Activated CD4-positive, alpha-beta T cell treated with anti-CD3 and anti-CD28 coated beads, Interleukin-2, amount 10 ng/mL, durations not matched to agents 7 days and 5 days (primary cell): Measurements from ENCODE around the gene PACC1. TPM values are rescaled to one million over a fixed set of nuclear protein-coding genes. Genes with fewer than 3 reads are reported as not detected.
A peak's percentile ranks its signal among the peaks of the same experiment; 100 is the strongest.

ENCODE experiments used
- CTCF ChIA-PET: fragments of 350-600 bp; sonication (Branson Sonifier 250); formaldehyde crosslinking; loops from one replicate; lab custom pipeline; 2021; ENCODE audit warnings: antibody characterized with exemption; lab: Charles Lee
- POLR2A ChIA-PET: fragments of 350-600 bp; sonication (Branson Sonifier 250); formaldehyde crosslinking; loops from one replicate; lab custom pipeline; 2021; ENCODE audit warnings: antibody characterized with exemption; lab: Charles Lee
- DNase-seq: peaks from one replicate; pipeline ENCODE4 v3.0.0-alpha.2; 2020
- H3K27ac Mint-ChIP-seq: one replicate; pipeline ENCODE4 v1.8.0; 2021; ENCODE audit warnings: mild to moderate bottlenecking, moderate library complexity, mixed read lengths
- H3K27me3 Mint-ChIP-seq: one replicate; pipeline ENCODE4 v1.8.0; 2021; ENCODE audit warnings: mixed read lengths
- H3K36me3 Mint-ChIP-seq: one replicate; pipeline ENCODE4 v1.8.0; 2021; ENCODE audit warnings: low read depth, mixed read lengths
- H3K4me1 Mint-ChIP-seq: one replicate; pipeline ENCODE4 v1.8.0; 2021; ENCODE audit warnings: mixed read lengths
- H3K4me3 Mint-ChIP-seq: one replicate; pipeline ENCODE4 v1.8.0; 2021; ENCODE audit warnings: mild to moderate bottlenecking, moderate library complexity, mixed read lengths
- H3K9me3 Mint-ChIP-seq: one replicate; pipeline ENCODE4 v1.8.0; 2021; ENCODE audit warnings: mixed read lengths
- total RNA-seq, 2 experiments: library from RNA; stranded (reverse); gene quantifications; one replicate each; pipeline ENCODE4 v1.2.3, GENCODE V29; 2021

The PACC1 gene
- total RNA-seq, 2 experiments from 2014 or later: 9.0 to 12.2 TPM

DNA sequence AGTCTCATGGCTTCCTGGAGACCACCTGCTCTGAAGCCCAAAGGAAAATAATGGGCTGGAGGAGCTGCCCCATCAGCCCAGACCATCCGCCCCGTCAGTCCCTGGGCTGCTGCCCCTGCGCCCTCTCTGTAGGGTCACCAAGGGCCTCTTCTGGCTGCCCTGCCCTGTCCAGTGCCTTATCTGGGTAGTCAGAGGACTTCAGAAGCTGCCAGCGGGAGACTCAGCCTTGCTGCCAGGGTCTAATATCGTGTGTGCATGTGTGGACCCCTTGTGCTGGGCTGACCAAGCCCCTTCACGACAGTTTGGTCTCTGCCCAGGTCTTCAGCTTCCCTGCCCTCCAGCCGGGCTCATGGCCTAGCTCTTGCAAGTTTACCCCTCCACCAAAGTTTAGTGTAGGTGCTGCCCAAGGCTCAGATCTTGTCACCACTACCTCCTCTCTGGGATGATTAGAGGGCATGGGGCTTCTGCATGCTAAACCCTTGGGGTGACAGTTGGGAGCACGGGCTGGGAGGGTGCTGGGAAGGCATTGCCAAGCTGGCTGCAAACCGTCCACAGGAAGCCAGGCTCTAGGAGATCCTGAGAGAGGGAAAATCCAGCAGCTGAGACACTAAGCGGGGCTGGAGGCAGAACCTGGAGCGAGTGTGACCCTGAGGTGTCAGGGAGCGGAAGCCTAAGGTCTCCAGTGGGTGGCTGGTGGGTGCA, 38.6 kb upstream of the PACC1 start:
- no peak overlapping the region for H3K27ac Mint-ChIP-seq
- no peaks in the 10 kb centered on the region for H3K36me3 Mint-ChIP-seq
- no peak overlapping the region for H3K4me3 Mint-ChIP-seq
- POLR2A ChIA-PET: no interaction called here
- DNase-seq: no peak
- H3K9me3 Mint-ChIP-seq: no peaks in the 10 kb centered on the region
- peaks cover 3% of the 10 kb centered on the region for H3K4me1 Mint-ChIP-seq
- CTCF ChIA-PET: interaction anchor here (0.6 to 1.4 kb wide), 3 partner anchors 24 to 118 kb away, joined by 3 to 5 read pairs (median 4); no protein-coding TSS in a partner anchor
- no peaks in the 10 kb centered on the region for H3K27me3 Mint-ChIP-seq

GRCh38 chr1:212452323-212453155, 37.9 kb upstream of the PACC1 start:
- Mint-ChIP-seq H3K4me3 (no peak overlapping the region), H3K4me1 (no peaks in the 10 kb centered on the region), H3K9me3 (no peaks in the 10 kb centered on the region), H3K27ac (no peak overlapping the region), H3K27me3 (no peaks in the 10 kb centered on the region), H3K36me3 (no peaks in the 10 kb centered on the region)
- DNase-seq: no peak
- POLR2A ChIA-PET: no interaction called here
- CTCF ChIA-PET: interaction anchor here (1.4 to 2.6 kb wide), 2 partner anchors 25 to 772 kb away, joined by 5 read pairs; no protein-coding TSS in a partner anchor

- Mint-ChIP-seq H3K4me3 (no peak overlapping the region), H3K9me3 (no peaks in the 10 kb centered on the region), H3K27ac (no peak overlapping the region), H3K27me3 (no peaks in the 10 kb centered on the region), H3K4me1 (no peaks in the 10 kb centered on the region), H3K36me3 (no peaks in the 10 kb centered on the region)
- ChIA-PET CTCF (interaction anchor here (0.6 to 3.0 kb wide), 6 partner anchors 10 to 771 kb away, joined by 3 to 12 read pairs (median 4); no protein-coding TSS in a partner anchor), POLR2A (no interaction called here)
- DNase-seq: no peak
Observed at GRCh38 chr1:212451416-212452322, 37.0 kb upstream of the PACC1 start.

- H3K36me3 Mint-ChIP-seq: peaks cover 3% of the 10 kb centered on the region
- DNase-seq: no peak
- POLR2A ChIA-PET: no interaction called here
- no peak overlapping the region for H3K4me3 Mint-ChIP-seq
- CTCF ChIA-PET: interaction anchor here (0.6 to 3.0 kb wide), 8 partner anchors 9 to 770 kb away, joined by 3 to 12 read pairs (median 3); no protein-coding TSS in a partner anchor
- H3K27ac Mint-ChIP-seq: no peak overlapping the region
- H3K4me1 Mint-ChIP-seq: no peaks in the 10 kb centered on the region
- no peaks in the 10 kb centered on the region for H3K27me3 Mint-ChIP-seq
- H3K9me3 Mint-ChIP-seq: no peaks in the 10 kb centered on the region
Observed at GRCh38 chr1:212450331-212450881, 35.7 kb upstream of the PACC1 start.

- Mint-ChIP-seq H3K4me1 (no peaks in the 10 kb centered on the region), H3K27ac (no peak overlapping the region), H3K9me3 (no peaks in the 10 kb centered on the region), H3K36me3 (peaks cover 10% of the 10 kb centered on the region), H3K27me3 (no peaks in the 10 kb centered on the region), H3K4me3 (no peak overlapping the region)
- POLR2A ChIA-PET: no interaction called here
- no peak for DNase-seq
- CTCF ChIA-PET: no interaction called here
Observed at GRCh38 chr1:212447478-212447877, 32.8 kb upstream of the PACC1 start.

DNA sequence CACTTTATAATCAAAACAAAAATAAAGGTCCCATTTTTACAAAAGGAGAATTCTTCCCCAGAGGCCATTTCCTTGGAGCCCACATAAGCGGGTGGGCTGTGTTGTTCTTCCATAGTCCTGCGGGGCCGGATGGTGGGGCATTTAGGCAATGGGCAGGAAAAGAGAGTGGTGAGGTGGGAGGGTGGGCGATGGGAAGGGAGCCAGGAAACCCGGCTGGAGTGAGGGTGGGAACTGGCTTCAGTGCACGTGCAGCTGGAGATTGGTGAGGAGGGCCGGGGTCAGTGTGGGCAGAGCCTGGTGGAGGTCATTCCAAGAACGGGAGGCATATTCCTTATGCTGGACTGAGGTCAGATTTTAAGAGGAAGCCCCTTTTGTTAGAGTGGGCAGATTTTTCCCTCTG, 31.6 kb upstream of the PACC1 start:
- Mint-ChIP-seq H3K9me3 (no peaks in the 10 kb centered on the region), H3K27ac (no peak overlapping the region), H3K27me3 (no peaks in the 10 kb centered on the region), H3K36me3 (peaks cover 10% of the 10 kb centered on the region), H3K4me3 (no peak overlapping the region), H3K4me1 (no peaks in the 10 kb centered on the region)
- CTCF ChIA-PET: interaction anchor here (0.6 kb wide), 1 partner anchor 374 kb away, joined by 3 read pairs; no protein-coding TSS in a partner anchor
- no peak for DNase-seq
- POLR2A ChIA-PET: no interaction called here

- ChIA-PET POLR2A (no interaction called here), CTCF (interaction anchor here (2.6 kb wide), 1 partner anchor 8 kb away, joined by 12 read pairs; no protein-coding TSS in a partner anchor)
- no peaks in the 10 kb centered on the region for H3K9me3 Mint-ChIP-seq
Observed at GRCh38 chr1:212442408-212442807, 27.7 kb upstream of the PACC1 start.

DNA sequence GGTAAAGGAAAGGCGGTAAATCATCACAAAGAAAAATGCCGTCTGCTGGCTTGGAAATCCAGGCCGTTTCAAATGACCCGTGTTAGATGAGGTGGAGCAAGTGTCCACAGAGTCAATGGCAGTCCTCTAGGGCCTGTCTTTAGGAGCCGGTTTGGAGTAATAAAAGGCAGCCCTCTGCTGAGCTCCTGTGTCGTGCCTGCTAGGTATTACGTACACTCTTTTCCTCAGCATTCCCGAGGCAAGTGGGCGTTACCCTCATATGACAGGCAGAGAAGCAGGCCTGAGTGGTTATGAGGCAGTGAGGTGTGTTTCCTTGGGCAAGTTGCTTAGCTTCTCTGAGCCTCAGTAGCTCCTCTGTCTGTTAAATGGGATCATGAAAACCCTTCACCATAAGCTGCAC, 25.7 kb upstream of the PACC1 start:
- DNase-seq: no peak
- Mint-ChIP-seq H3K4me1 (peaks cover 4% of the 10 kb centered on the region), H3K9me3 (no peaks in the 10 kb centered on the region), H3K27ac (no peak overlapping the region), H3K36me3 (peaks cover 6% of the 10 kb centered on the region), H3K27me3 (no peaks in the 10 kb centered on the region), H3K4me3 (no peak overlapping the region)
- POLR2A ChIA-PET: no interaction called here
- CTCF ChIA-PET: interaction anchor here (0.6 to 2.6 kb wide), 6 partner anchors 10 to 289 kb away, joined by 3 to 12 read pairs (median 4); no protein-coding TSS in a partner anchor

More at GRCh38 chr1:212442408-212442807, 27.7 kb upstream of the PACC1 start:
- Mint-ChIP-seq H3K27ac (no peak overlapping the region), H3K4me3 (no peak overlapping the region), H3K4me1 (peaks cover 4% of the 10 kb centered on the region), H3K27me3 (no peaks in the 10 kb centered on the region), H3K36me3 (peaks cover 10% of the 10 kb centered on the region)
- no peak for DNase-seq

GRCh38 chr1:212438831-212439237, 24.1 kb upstream of the PACC1 start:
- Mint-ChIP-seq H3K4me3 (no peak overlapping the region), H3K27ac (peak overlapping the region; percentile 19), H3K9me3 (no peaks in the 10 kb centered on the region), H3K27me3 (no peaks in the 10 kb centered on the region), H3K36me3 (no peaks in the 10 kb centered on the region), H3K4me1 (peaks cover 10% of the 10 kb centered on the region)
- POLR2A ChIA-PET: no interaction called here
- DNase-seq: no peak
- CTCF ChIA-PET: no interaction called here

- no peak for DNase-seq
- CTCF ChIA-PET: interaction anchor here (1.2 to 2.5 kb wide), 3 partner anchors 10 to 18 kb away, joined by 3 to 9 read pairs (median 3); no protein-coding TSS in a partner anchor
- Mint-ChIP-seq H3K27me3 (no peaks in the 10 kb centered on the region), H3K36me3 (no peaks in the 10 kb centered on the region), H3K27ac (no peak overlapping the region), H3K4me1 (peaks cover 18% of the 10 kb centered on the region), H3K9me3 (no peaks in the 10 kb centered on the region), H3K4me3 (no peak overlapping the region)
- POLR2A ChIA-PET: no interaction called here
Observed at GRCh38 chr1:212437179-212437798, 22.6 kb upstream of the PACC1 start.

GRCh38 chr1:212434992-212435391, 20.3 kb upstream of the PACC1 start:
- Mint-ChIP-seq H3K9me3 (no peaks in the 10 kb centered on the region), H3K36me3 (no peaks in the 10 kb centered on the region), H3K27ac (no peak overlapping the region), H3K27me3 (peaks cover 4% of the 10 kb centered on the region), H3K4me3 (no peak overlapping the region), H3K4me1 (peaks cover 26% of the 10 kb centered on the region)
- DNase-seq: no peak
- ChIA-PET CTCF (no interaction called here), POLR2A (no interaction called here)
